ENCODE measurements around the gene UBASH3A. TPM values are rescaled to one million over a fixed set of nuclear protein-coding genes. Genes with fewer than 3 reads are reported as not detected.

Gene UBASH3A
- 75.6 and 76.0 TPM in 2 replicates for total RNA-seq

GRCh38 chr21:42403611-42404231 lies at the start of gene UBASH3A:
Gene UBASH3A, plus strand, starts transcription at chr21:42403902. Its CDS starts 44 bp downstream, at chr21:42403946.
- intact Hi-C loops (cut with micrococcal nuclease) = loop anchor here (1.0 to 10.0 kb wide), 9 partner anchors 13 to 979 kb away; partner anchors contain the start of genes MX1, PKNOX1 and RSPH1

GRCh38 chr21:42356046-42356445 lies 47.7 kb upstream of the UBASH3A start:
- intact Hi-C loops (cut with micrococcal nuclease) = no loop called here

GRCh38 chr21:42356650-42357049 lies 47.1 kb upstream of the UBASH3A start:
- intact Hi-C loops (cut with micrococcal nuclease) = no loop called here

GRCh38 chr21:42357307-42357706 lies 46.4 kb upstream of the UBASH3A start:
- intact Hi-C loops (cut with micrococcal nuclease) = no loop called here

GRCh38 chr21:42358261-42358660 lies 45.4 kb upstream of the UBASH3A start:
- intact Hi-C loops (cut with micrococcal nuclease) = no loop called here

GRCh38 chr21:42358937-42359336 lies 44.8 kb upstream of the UBASH3A start:
- intact Hi-C loops (cut with micrococcal nuclease) = no loop called here

GRCh38 chr21:42360317-42360716 lies 43.4 kb upstream of the UBASH3A start:
- intact Hi-C loops (cut with micrococcal nuclease) = loop anchor here (1.0 kb wide), 1 partner anchor 22 kb away; no protein-coding TSS in a partner anchor

GRCh38 chr21:42361286-42361685 lies 42.4 kb upstream of the UBASH3A start:
- intact Hi-C loops (cut with micrococcal nuclease) = no loop called here

GRCh38 chr21:42362198-42362597 lies 41.5 kb upstream of the UBASH3A start:
- intact Hi-C loops (cut with micrococcal nuclease) = no loop called here

GRCh38 chr21:42362700-42363099 lies 41.0 kb upstream of the UBASH3A start:
- intact Hi-C loops (cut with micrococcal nuclease) = no loop called here

- intact Hi-C loops (cut with micrococcal nuclease) = no loop called here
These were observed 40.4 kb upstream of the UBASH3A start for GRCh38 chr21:42363312-42363711.

GRCh38 chr21:42364304-42364865 lies 39.3 kb upstream of the UBASH3A start:
- intact Hi-C loops (cut with micrococcal nuclease) = no loop called here

GRCh38 chr21:42365770-42366169 lies 37.9 kb upstream of the UBASH3A start:
- intact Hi-C loops (cut with micrococcal nuclease) = no loop called here

GRCh38 chr21:42366292-42367010 lies 37.3 kb upstream of the UBASH3A start, which contains the start of gene TFF1:
Gene TFF1, minus strand, starts transcription at chr21:42366535. Its CDS starts 40 bp downstream, at chr21:42366495.
- intact Hi-C loops (cut with micrococcal nuclease) = no loop called here

GRCh38 chr21:42367367-42368165 lies 36.1 kb upstream of the UBASH3A start:
- intact Hi-C loops (cut with micrococcal nuclease) = no loop called here

- intact Hi-C loops (cut with micrococcal nuclease) = no loop called here
These were observed 33.9 kb upstream of the UBASH3A start for GRCh38 chr21:42369821-42370220.

GRCh38 chr21:42370894-42371654 lies 32.6 kb upstream of the UBASH3A start:
- intact Hi-C loops (cut with micrococcal nuclease) = no loop called here

- intact Hi-C loops (cut with micrococcal nuclease) = no loop called here
These were observed 30.4 kb upstream of the UBASH3A start for GRCh38 chr21:42373196-42373907.

GRCh38 chr21:42373908-42374455 lies 29.7 kb upstream of the UBASH3A start:
- intact Hi-C loops (cut with micrococcal nuclease) = no loop called here

GRCh38 chr21:42374457-42374856 lies 29.2 kb upstream of the UBASH3A start:
- intact Hi-C loops (cut with micrococcal nuclease) = no loop called here

All from T-helper 1 cell treated with Interleukin-12 subunit alpha and Interleukin-12 subunit beta and Interleukin-4 antibody, amounts not matched to agents 30 ng/mL and 1 ng/mL, for 36 hours (primary cell).